Muscle layer of duodenum (tissue), 2 donors: ENCODE results near the gene SEMA4F.

Source experiments
- H3K27ac ChIP-seq: one replicate; pipeline ENCODE4 v1.7.0; 2013; ENCODE audit warnings: mild to moderate bottlenecking, low read length
- H3K27me3 ChIP-seq: one replicate; pipeline ENCODE4 v1.7.0; 2013; ENCODE audit warnings: low read depth, mild to moderate bottlenecking, control low read depth, low read length
- H3K36me3 ChIP-seq, 2 donors: one replicate each; pipeline ENCODE4 v1.7.0; 2013; ENCODE audit warnings: low read length in 2 of 2, control low read depth in 1 of 2, mild to moderate bottlenecking in 1 of 2; ENCODE audit not compliant: insufficient read depth in 2 of 2, control insufficient read depth in 1 of 2
- H3K4me1 ChIP-seq, 2 donors: one replicate each; pipeline ENCODE4 v1.7.0; 2013; ENCODE audit warnings: low read length in 2 of 2, mild to moderate bottlenecking in 2 of 2, control low read depth in 1 of 2, moderate library complexity in 1 of 2; ENCODE audit not compliant: insufficient read depth in 2 of 2, control insufficient read depth in 1 of 2
- H3K4me3 ChIP-seq, 2 donors: one replicate each; pipeline ENCODE4 v1.7.0; 2013; ENCODE audit warnings: low read length in 2 of 2, low read depth in 1 of 2, mild to moderate bottlenecking in 1 of 2
- H3K9me3 ChIP-seq, 2 donors: one replicate each; pipeline ENCODE4 v1.7.0; 2013; ENCODE audit warnings: low read length in 2 of 2, control low read depth in 1 of 2, mild to moderate bottlenecking in 1 of 2; ENCODE audit not compliant: control insufficient read depth in 1 of 2
- donor health status: healthy.

The SEMA4F gene

GRCh38 chr2:74691929-74692328 lies 37.9 kb downstream of the SEMA4F start:
- H3K27me3 ChIP-seq, result no peaks in the 10 kb centered on the region
- H3K36me3 ChIP-seq, result no peaks in the 10 kb centered on the region
- no peak overlapping the region for H3K4me3 ChIP-seq
- H3K27ac ChIP-seq, result no peak overlapping the region
- H3K4me1 ChIP-seq, result no peaks in the 10 kb centered on the region
- no peaks in the 10 kb centered on the region for H3K9me3 ChIP-seq

- Histone ChIP-seq H3K27ac (no peak overlapping the region), H3K36me3 (no peaks in the 10 kb centered on the region), H3K4me1 (no peaks in the 10 kb centered on the region), H3K27me3 (no peaks in the 10 kb centered on the region), H3K4me3 (no peak overlapping the region), H3K9me3 (no peaks in the 10 kb centered on the region)
Measured at GRCh38 chr2:74693213-74693612, 39.2 kb downstream of the SEMA4F start.

GRCh38 chr2:74693668-74694067 lies 39.6 kb downstream of the SEMA4F start:
- H3K4me3 ChIP-seq, result no peak overlapping the region
- H3K36me3 ChIP-seq, result no peaks in the 10 kb centered on the region
- H3K27me3 ChIP-seq, result no peaks in the 10 kb centered on the region
- no peaks in the 10 kb centered on the region for H3K9me3 ChIP-seq
- no peaks in the 10 kb centered on the region for H3K4me1 ChIP-seq
- H3K27ac ChIP-seq, result no peak overlapping the region

GRCh38 chr2:74694281-74694680 lies 40.2 kb downstream of the SEMA4F start:
- no peaks in the 10 kb centered on the region for H3K9me3 ChIP-seq

GRCh38 chr2:74695663-74696062 lies 41.6 kb downstream of the SEMA4F start:
- no peak overlapping the region for H3K4me3 ChIP-seq
- no peaks in the 10 kb centered on the region for H3K27me3 ChIP-seq
- no peaks in the 10 kb centered on the region for H3K36me3 ChIP-seq
- H3K4me1 ChIP-seq, result no peaks in the 10 kb centered on the region
- H3K27ac ChIP-seq, result no peak overlapping the region
- no peaks in the 10 kb centered on the region for H3K9me3 ChIP-seq

More at GRCh38 chr2:74694281-74694680, 40.2 kb downstream of the SEMA4F start:
- Histone ChIP-seq H3K4me1 (no peaks in the 10 kb centered on the region), H3K27me3 (no peaks in the 10 kb centered on the region), H3K4me3 (no peak overlapping the region), H3K27ac (no peak overlapping the region), H3K36me3 (no peaks in the 10 kb centered on the region)

- Histone ChIP-seq H3K27me3 (no peaks in the 10 kb centered on the region), H3K36me3 (no peaks in the 10 kb centered on the region), H3K9me3 (no peaks in the 10 kb centered on the region), H3K4me1 (no peaks in the 10 kb centered on the region), H3K4me3 (no peak overlapping the region), H3K27ac (no peak overlapping the region)
Measured at GRCh38 chr2:74696829-74697228, 42.8 kb downstream of the SEMA4F start.

- Histone ChIP-seq H3K4me1 (no peaks in the 10 kb centered on the region), H3K27me3 (no peaks in the 10 kb centered on the region), H3K4me3 (no peak overlapping the region), H3K27ac (no peak overlapping the region), H3K36me3 (no peaks in the 10 kb centered on the region), H3K9me3 (no peaks in the 10 kb centered on the region)
Measured at GRCh38 chr2:74700643-74701372, 46.8 kb downstream of the SEMA4F start.

- Histone ChIP-seq H3K4me3 (no peak overlapping the region), H3K4me1 (no peaks in the 10 kb centered on the region), H3K36me3 (no peaks in the 10 kb centered on the region), H3K9me3 (no peaks in the 10 kb centered on the region), H3K27me3 (no peaks in the 10 kb centered on the region), H3K27ac (no peak overlapping the region)
Measured at GRCh38 chr2:74702001-74702715, 48.1 kb downstream of the SEMA4F start.

- Histone ChIP-seq H3K27ac (no peak overlapping the region), H3K4me3 (no peak overlapping the region), H3K9me3 (no peaks in the 10 kb centered on the region), H3K4me1 (no peaks in the 10 kb centered on the region), H3K36me3 (no peaks in the 10 kb centered on the region), H3K27me3 (no peaks in the 10 kb centered on the region)
Measured at GRCh38 chr2:74703373-74703772, 49.3 kb downstream of the SEMA4F start.

- H3K27ac ChIP-seq, result no peak overlapping the region
- no peaks in the 10 kb centered on the region for H3K9me3 ChIP-seq
- no peaks in the 10 kb centered on the region for H3K4me1 ChIP-seq
- no peak overlapping the region for H3K4me3 ChIP-seq
- H3K27me3 ChIP-seq, result no peaks in the 10 kb centered on the region
- H3K36me3 ChIP-seq, result no peaks in the 10 kb centered on the region
Measured at GRCh38 chr2:74704216-74704615, 50.2 kb downstream of the SEMA4F start.

GRCh38 chr2:74706741-74707140 lies 52.7 kb downstream of the SEMA4F start:
- Histone ChIP-seq H3K36me3 (no peaks in the 10 kb centered on the region), H3K4me3 (no peak overlapping the region), H3K4me1 (no peaks in the 10 kb centered on the region), H3K27ac (no peak overlapping the region), H3K9me3 (no peaks in the 10 kb centered on the region), H3K27me3 (no peaks in the 10 kb centered on the region)
